NK-92 (cell line): ENCODE measurements around the gene FAM181A.

Experiments used
- DNase-seq: peaks from one replicate; lab custom pipeline; 2025; ENCODE audit not compliant: unreplicated experiment; lab: John Stamatoyannopoulos, UW

Gene FAM181A

DNA sequence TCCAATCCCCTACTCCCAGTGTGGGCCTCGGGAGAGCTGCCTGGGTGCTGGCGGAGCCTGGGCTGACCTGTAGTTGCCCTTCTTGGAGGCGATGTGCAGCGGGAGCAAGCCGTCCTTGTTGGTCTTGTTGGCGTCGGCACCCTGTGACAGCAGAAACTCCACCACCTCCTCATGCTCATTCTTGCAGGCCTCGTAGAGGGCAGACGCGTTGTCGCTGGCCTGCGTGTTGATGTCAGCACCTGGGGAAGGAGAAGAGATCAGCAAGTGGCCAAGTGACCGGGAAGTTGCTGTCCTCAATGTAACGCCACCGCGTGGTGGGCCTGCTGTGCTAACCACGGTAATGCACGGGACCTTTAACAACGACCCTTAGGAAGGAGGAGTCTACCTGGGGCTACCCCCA is 20.1 kb downstream of the FAM181A start:
- no peak for DNase-seq

DNA sequence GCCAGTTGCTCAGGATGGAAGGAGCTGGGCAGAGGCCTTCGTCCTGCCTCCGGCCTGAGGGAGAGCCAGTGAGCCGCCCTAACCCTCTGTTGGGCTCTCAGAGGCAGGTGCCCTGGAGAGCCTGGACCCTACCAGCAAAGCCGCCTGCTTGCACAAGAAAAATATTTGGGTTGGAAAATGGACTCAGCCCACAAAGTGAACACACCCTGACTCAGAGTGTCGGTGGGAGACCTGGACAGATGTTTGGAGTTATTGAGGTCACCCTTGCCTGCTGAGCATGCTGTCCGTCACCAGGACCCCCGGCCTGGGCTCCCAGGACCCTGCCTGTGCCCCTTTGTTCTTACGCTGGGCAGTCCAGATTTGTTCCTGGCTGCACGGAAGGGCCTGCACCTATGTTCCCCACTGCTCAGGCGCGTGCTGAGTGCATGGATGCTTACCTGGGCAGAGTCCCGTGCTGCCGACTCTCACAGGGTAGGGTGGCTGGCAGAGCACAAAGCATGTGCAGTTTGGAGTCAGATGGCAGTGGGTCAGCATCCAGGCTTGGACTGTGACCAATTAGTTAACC is 22.4 kb downstream of the FAM181A start:
- DNase-seq: no peak

DNA sequence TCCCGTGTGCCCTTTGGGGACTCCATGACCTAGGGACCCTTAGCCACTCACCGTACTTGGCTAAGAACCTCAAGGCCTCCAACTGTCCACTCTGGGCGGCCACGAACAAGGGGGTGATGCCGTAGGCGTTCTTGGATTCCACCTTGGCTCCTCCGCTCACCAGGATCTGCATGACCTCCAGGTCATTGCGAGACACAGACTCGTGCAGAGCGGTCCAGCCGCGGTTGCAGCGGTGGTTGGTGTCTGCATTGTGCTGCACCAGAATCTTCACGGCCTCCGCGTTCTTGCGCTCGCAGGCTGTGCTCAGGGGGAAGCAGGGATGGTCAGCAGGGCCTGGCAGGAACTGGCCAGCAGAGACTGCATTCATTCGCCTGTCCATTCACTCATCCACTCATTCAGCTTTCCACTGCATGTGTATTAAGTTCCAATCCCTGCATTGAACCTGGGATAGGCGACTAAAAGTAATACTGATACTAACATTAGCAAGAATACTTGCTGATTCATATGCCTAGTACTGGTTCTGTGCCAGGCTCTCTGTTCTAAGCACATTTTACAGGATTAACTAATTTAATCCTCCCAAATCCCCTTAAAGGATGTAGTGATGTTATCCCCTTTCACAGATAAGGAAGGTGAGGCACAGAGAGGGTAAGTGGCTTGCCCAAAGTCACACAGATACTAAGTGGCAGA is 23.9 kb downstream of the FAM181A start:
- no peak for DNase-seq

DNA sequence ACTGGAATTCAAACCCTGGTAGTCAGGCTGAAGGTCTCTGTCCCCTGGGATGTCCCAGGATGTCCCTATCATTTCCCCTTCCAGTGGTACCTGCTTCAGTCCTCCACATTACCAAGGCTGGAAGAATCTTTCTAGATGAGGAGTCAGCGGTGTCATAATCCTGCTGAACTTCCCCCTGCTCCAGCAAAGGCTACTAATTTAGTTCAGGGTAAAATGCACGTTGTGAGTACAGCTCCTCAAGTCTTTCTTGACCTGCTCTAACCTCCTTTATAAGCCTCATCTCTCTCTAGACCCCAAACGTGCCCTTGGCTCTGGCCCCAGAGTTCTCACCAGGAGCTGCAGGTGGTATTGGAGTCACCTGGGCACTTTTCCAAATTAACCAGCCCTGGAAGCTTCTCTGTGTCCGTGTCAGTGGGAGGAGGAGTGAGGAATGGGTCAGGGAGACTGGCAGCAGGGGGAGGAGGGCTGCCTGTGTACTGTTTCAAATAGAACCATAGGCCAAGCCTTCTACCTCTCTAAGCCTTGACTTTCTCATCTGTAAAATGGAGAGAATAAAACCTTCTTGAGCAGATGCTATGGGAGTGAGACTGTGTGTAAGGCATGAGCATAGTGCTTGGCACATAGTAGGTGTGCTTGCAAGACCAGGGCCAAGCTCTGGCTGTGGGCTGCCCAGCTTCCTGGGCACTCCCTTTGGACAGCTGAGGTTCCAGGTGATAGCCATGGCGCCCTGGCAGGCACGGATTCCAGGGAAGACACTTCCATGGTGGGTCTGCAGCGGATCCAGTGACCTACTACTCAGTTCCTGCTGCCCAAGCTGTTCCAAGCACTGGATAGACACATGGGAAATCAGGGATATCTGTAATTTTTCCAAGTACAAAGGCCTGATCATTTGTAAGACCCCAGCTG is 24.7 kb downstream of the FAM181A start:
- no peak for DNase-seq

DNA sequence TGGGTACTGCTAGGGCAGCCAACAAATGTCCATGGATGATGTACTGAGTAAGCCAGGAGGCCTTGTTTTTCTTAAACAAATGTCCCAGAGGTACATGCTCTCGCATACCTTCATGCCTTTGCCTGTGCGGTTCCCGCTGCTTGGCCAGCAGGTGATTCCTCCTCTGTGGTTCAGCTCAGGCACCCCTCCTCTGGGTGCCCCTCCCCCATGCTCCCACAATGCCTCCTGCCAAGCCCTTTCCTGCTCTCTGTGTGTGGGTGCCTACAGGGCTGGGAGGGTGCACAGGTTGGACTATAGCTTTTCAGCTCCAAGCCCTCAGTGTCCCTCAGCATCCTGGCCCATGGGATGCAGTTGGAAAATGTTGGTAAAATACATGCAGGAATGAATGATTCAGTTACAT is 25.7 kb downstream of the FAM181A start:
- DNase-seq: no peak

DNA sequence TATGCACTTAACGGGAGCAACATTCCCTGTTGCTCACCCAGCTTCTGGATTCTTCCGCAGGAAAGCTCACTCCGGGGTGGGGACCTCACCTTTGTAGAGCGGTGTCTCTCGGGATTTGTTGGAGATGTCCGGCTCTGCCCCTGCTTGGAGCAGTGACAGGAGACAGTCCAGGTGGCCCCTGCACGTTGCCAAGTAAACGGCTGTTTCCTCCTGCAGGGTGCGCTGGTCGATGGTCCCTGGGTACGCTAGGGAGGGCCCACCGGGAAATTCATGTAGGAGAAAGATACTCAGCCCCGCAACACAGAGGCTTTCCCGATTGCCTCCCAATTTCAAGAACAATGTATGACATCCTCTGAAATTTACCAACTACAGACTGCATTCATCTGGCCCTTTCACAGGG is 26.1 kb downstream of the FAM181A start:
- DNase-seq: no peak

DNA sequence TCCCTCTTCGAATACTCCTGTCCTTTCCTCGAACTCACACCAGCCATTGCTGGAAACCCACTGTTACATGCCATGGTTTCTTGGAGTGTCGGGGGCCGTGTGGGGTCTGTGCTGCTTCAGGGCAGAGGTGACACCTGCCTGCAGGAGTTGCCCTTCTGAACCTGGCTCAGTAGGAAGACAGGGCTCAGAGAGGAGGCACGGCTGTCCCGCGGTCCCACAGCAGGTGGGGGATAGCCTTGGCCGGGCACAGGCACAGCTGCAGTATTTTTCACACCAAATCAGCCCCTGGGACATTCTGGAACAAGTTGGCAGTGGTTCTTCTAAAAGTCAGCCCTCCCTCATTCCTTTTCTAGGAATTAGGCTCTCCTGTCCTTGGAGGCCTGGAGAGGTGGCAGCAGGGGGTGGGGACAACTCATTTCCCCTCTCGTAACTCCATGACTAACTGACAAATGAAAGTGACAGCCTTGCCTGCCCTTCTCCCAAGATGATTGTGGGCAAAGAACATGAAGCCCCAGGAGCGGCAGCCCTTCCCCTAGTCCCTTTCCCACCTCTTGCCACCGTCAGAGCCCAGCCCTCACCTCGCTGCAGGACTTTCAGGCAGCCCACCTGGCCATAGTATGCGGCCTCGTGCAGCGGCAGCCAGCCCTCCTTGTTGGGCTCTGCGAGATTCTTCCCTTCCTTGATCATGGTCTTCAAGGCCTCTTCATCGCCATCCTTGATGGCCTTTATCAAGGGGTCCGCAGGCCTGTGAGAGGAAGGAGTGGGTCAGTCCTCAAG is 26.8 kb downstream of the FAM181A start:
- DNase-seq: no peak

DNA sequence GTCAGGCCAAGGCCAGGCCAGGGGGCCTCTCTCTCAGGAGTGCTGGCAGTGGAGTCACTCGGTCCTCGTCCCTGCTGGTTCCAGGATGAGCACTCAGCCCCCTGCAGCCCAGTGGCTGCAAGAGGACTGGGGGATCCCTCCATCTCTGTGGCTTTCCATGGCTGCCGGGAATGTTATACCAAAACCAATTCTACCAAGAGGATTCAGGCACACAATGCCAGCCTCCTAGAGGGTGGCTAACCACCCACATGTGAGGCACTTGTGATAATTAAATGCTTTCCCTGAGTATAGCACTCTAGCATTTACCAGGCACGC is 27.3 kb downstream of the FAM181A start:
- no peak for DNase-seq

DNA sequence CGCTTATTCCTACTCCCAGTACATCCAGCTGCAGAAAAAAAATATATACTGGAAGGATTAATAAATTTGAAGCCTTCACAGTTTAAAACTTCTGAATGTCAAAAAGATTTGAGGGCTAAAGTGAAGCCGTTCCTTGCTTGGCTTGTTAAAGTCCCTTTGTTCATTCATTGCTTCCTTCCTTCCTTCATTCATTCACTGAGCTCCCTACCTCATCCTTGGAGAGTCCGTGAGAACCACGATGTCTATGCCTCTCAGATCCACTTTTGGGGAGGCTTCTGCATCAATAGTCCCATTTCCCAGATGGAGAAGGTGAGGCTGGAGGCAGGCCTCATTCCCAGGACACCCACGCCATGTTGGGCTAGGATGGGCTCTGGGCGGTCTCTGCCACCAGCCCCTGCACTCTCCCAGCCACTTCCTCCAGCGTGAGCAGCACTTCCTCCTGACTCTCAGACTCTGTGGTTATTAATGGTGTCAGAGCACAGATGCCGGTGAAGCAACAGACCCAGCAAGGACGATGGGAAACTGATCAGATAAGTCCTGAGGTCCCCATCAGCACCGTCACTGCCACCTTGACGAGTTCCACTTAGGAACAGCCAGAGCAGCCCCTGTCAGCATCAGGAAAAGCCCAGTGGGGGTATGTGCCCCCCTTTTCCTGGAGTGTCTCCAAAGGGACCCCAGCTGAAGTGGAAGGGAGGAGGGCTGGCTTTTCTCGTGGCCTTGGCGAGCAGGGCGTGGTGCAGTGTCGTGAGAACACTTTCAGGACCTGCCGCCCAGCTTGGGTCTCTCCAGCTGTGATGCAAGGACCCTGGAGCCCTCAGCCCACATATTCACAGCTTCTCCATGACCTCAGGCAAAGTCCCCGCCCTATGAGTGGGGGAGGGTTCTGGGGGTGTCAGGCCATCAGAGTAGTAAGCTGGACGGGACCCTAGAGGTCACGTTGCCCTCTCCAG is 28.0 kb downstream of the FAM181A start:
- DNase-seq: no peak

DNA sequence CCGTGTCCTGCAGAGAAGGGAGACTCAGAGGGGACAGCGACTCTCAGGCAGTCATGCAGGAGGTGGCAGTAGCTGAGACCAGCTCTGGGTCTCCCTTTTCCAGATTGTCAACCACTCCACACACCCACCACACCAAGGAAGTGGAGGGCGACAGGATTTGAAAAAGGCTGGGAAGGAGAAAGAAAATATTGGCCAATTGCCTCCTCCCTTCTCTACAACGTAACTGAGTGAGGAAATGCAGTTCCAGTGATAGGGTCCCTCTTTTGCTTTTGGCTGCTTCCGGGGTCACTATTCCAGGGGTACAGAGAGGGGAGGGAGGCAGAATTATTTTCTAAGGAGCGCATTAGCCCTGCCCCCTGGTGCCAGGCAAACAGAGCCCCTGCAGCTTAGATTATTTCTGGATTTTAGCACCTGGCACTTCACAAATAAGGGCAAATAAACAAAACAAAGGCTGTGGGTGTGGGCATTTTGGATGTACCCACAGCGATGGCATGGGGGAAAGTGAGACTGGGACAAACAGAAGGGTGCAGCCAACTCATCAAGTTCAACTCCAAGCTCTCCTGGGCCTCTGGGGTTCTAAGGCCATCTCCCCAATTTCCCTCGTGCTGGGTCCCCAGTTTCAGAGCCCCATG is 28.8 kb downstream of the FAM181A start:
- no peak for DNase-seq

DNA sequence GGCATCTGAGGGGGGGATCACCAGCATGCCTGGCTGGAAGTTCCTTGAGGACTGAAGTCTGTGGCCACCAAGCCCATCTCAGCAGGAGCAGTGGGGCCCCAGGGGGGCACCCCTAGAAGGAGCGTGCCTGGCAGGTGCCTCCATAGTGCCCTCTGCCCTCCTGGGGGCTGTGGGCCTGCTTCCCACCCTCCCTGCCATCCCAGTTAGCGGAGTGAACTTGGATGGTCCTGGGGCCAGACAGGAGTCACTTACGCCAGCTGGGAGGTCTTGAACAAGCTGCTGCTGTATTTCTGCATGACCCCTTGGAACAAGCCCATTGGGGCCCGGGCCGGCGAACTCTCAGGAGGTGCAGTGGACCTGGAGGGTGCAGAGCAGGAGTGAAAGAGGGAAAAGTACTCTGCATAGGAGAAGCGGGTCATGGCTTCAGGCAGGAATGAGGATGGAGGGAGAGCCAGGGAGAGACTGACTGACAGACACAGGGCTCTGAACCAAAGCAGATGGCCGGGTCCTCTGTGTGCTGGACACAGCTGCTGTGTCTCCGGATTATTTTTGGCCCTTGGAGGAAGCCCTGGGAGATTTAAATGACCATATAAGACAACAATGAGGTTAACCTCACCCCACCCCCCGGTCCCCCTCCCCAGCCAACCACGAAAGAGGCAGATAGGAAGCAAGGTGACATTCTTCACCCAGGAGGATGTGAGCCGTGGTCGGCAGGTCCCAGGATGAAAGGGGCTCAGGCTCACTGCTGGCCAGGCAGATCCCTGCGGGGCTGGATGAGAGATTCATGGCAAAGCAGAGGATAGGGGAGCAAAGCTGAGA is 29.6 kb downstream of the FAM181A start:
- DNase-seq: no peak

DNA sequence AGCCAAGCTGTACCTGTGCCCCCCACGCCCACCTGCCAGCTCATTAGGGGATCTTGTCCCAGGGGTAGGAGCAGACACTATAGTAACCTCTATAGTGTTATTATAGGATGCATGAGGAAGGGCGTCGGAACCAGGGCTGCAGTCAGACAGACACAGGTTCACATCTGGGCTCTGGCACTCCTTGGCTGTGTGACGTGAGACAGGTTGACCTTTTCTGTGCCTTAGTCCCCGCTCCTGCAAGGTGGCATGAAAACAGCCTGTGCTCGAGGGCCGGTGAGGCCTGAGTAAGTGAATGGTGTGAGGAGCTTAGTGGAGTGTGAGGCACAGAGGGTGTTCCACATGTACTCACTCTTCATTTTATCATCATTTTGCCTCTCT is 30.2 kb downstream of the FAM181A start:
- no peak for DNase-seq

DNA sequence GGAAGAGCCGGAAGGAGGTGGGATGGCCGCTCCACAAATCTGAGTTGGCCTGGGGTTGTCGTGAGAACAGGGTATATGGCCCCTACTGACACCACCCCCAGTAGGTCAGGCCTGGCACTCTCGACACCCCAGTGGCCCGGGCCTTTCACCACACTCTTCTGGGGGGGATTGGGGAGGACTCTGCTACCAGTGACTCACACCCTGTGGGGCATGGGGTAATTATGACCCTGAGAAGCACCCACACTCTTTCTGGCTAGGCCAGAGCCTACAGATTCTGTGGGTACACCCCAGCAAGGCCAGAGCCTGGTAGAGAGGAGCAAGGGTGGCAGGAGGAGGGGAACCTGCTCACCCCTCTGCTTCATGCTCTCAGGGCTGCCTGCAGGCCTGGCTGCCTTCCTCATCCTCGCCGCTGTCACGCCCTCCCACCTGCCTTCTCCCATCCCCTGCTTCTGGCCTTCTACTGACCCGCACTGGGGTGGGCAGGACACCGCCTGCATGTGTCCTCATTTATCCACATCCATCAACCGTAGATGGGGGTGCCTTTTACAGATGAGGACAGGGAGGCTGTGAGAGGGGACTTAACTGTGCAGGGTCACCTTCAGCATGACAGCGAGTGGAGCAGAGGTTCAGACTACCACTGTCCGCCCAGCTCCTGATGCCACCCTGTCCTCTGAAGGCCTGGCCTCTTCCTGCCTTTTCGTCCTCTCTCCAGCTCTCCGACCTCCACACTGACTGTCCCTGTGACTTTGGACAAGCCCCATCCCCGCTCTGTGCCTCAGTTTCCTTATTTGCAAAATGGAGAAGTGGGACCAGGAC is 30.8 kb downstream of the FAM181A start:
- DNase-seq: no peak

DNA sequence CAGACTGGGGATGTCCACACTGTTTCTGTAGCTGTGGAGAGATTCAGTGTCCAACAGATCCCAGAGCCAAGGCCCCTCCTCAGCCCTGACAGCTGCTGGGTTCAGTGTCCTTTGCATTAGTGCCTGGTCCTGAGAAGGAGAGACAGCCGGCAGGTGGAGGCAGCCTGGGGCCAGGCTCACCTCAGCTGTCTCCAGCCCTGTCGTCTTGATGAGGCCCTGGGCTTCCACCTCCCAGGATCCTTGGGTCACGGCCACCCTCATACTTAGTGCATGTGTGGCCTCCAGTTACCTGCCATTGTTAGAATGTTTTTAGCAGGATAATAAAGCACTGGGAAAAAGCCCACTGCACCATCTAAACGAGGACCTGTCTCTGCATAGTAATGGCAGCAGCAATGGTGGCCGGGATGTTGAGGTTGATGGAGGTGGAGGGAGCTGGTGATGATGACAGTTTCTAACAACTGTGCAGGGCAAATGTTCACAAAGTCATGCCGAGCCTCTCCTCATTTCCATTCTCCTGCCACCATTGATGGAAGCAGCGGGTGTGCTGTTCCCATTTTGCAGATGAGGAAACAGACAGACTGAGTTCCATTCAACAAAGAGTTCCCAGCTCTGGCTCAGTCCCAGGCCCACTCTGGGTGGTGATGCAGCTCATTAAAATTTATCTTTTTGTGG is 31.6 kb downstream of the FAM181A start:
- no peak for DNase-seq

DNA sequence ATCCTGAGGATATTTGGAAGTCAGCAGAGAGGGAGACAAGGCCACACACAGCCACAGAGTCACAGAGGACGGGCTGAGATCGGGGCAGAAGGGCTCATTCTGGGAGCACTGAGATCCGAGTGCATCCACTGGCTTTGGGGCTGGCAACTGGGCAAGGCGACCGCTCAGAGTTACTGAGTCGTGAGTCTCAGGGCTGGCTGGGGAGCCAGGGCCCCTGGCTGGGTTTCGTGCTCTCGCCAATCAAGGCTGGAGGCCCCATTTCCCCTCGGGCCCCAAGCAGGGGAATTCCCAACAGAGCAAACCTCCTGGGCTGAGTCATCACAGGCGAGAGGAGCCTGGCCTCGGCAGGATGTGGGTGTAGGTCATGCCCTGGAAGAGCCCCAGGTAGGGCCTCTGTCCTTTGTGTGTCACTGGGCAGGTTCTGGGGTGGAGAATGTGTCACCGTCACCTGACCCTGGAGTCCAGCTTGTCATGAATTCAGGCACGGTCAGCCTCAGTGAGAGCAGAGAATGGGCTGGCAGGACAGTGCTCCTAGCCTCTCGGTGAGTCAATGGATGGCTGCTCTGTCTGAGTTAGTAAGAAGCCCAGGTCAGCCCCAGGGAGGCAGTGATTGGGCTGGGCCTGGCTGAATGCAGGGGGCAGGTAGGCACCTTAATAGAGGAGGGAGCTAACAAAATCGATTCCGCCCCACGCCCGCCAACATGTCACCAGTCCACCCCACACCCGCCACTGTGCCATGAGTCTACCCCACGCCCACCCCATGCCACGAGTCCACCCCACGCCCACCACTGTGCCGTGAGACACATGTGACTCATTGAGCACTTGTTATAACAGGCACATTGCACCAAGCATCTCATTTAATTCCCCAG is 32.3 kb downstream of the FAM181A start:
- DNase-seq: peak; percentile 31

DNA sequence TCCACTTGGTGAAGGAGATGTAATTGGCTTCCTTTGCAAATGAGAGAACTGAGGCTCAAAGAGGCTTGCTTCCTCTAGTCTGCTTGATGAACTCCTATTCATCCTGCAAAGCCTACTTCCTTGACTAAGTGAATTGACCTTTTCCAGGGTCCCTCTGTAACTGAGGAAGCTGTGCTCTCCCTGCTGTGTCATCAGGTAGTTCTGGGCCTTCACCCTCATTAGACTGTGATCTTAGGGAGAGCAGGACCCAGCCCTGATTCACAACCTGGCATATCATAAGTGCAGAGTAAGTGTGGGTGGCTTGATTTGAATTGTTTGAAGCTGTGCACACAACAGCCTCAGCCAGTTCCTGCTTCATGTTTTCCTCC is 32.9 kb downstream of the FAM181A start:
- no peak for DNase-seq
